ENCODE measurements around the gene TRAPPC10. TPM values are rescaled to one million over a fixed set of nuclear protein-coding genes. Genes with fewer than 3 reads are reported as not detected.
"Not testable (repeated sequence)": the region's sequence is repeated elsewhere in the genome, so short reads cannot be mapped to it uniquely, and the experiment has no call there.

Gene TRAPPC10
- total RNA-seq, 1 donor from 2014 or later = 55.1 TPM

- intact Hi-C loops (cut with DNase I) = no loop called here
- ATAC-seq = no peak
Observed at GRCh38 chr21:44078411-44078981, 66.4 kb downstream of the TRAPPC10 start.

GRCh38 chr21:44079446-44079845, 67.3 kb downstream of the TRAPPC10 start:
- DNase-seq (ENCODE audit: low spot score) (no peak), ATAC-seq (no peak)
- intact Hi-C loops (cut with DNase I) = no loop called here

More at GRCh38 chr21:44078411-44078981, 66.4 kb downstream of the TRAPPC10 start:
- no peak for DNase-seq (ENCODE audit: low spot score)

GRCh38 chr21:44079846-44080245, 67.7 kb downstream of the TRAPPC10 start:
- intact Hi-C loops (cut with DNase I) = no loop called here
- no peak for DNase-seq (ENCODE audit: low spot score)

GRCh38 chr21:44082648-44083440, 70.7 kb downstream of the TRAPPC10 start:
- ATAC-seq (no peak), DNase-seq (ENCODE audit: low spot score) (no peak)
- intact Hi-C loops (cut with DNase I) = no loop called here

More at GRCh38 chr21:44079846-44080245, 67.7 kb downstream of the TRAPPC10 start:
- no peak for ATAC-seq

GRCh38 chr21:44083631-44084291, 71.7 kb downstream of the TRAPPC10 start:
- no peak for ATAC-seq
- intact Hi-C loops (cut with DNase I) = no loop called here
- no peak for DNase-seq (ENCODE audit: low spot score)

GRCh38 chr21:44084496-44085241, 72.6 kb downstream of the TRAPPC10 start:
- DNase-seq (ENCODE audit: low spot score) (no peak), ATAC-seq (no peak)
- intact Hi-C loops (cut with DNase I) = no loop called here

- DNase-seq (ENCODE audit: low spot score) (no peak), ATAC-seq (peak; percentile 70)
- intact Hi-C loops (cut with DNase I) = no loop called here
Observed at GRCh38 chr21:44085491-44086321, 73.6 kb downstream of the TRAPPC10 start.

- intact Hi-C loops (cut with DNase I) = no loop called here
- ATAC-seq = peak; percentile 8
- no peak for DNase-seq (ENCODE audit: low spot score)
Observed at GRCh38 chr21:44086636-44087425, 74.7 kb downstream of the TRAPPC10 start.

- no peak for DNase-seq (ENCODE audit: low spot score)
- intact Hi-C loops (cut with DNase I) = no loop called here
- no peak for ATAC-seq
Observed at GRCh38 chr21:44087426-44088400, 75.6 kb downstream of the TRAPPC10 start.

GRCh38 chr21:44088401-44088780, 76.3 kb downstream of the TRAPPC10 start:
- no peak for DNase-seq (ENCODE audit: low spot score)
- intact Hi-C loops (cut with DNase I) = no loop called here
- ATAC-seq = no peak

GRCh38 chr21:44089001-44089911, 77.1 kb downstream of the TRAPPC10 start:
- no peak for ATAC-seq
- intact Hi-C loops (cut with DNase I) = no loop called here

GRCh38 chr21:44090325-44090724, 78.2 kb downstream of the TRAPPC10 start:
- ATAC-seq (no peak), DNase-seq (ENCODE audit: low spot score) (no peak)
- intact Hi-C loops (cut with DNase I) = no loop called here

More at GRCh38 chr21:44089001-44089911, 77.1 kb downstream of the TRAPPC10 start:
- no peak for DNase-seq (ENCODE audit: low spot score)

GRCh38 chr21:44092211-44092610, 80.1 kb downstream of the TRAPPC10 start:
- intact Hi-C loops (cut with DNase I) = no loop called here
- DNase-seq (ENCODE audit: low spot score) (no peak), ATAC-seq (no peak)

GRCh38 chr21:44093761-44094160, 81.7 kb downstream of the TRAPPC10 start:
- DNase-seq (ENCODE audit: low spot score) (no peak), ATAC-seq (no peak)
- intact Hi-C loops (cut with DNase I) = no loop called here

GRCh38 chr21:44094832-44095231, 82.7 kb downstream of the TRAPPC10 start:
- ATAC-seq (no peak), DNase-seq (ENCODE audit: low spot score) (no peak)
- intact Hi-C loops (cut with DNase I) = no loop called here

- DNase-seq (ENCODE audit: low spot score); intact Hi-C loops (cut with DNase I); ATAC-seq: not testable (repeated sequence)
Observed at GRCh38 chr21:44098507-44098906, 86.4 kb downstream of the TRAPPC10 start.

Data from sciatic nerve (tissue), 2 donors.